ENCODE results near the gene DUS4L. TPM values are rescaled to one million over a fixed set of nuclear protein-coding genes. Genes with fewer than 3 reads are reported as not detected.

Gene DUS4L
- total RNA-seq, 1 experiment from 2014 or later, result 12.6 TPM

DNA sequence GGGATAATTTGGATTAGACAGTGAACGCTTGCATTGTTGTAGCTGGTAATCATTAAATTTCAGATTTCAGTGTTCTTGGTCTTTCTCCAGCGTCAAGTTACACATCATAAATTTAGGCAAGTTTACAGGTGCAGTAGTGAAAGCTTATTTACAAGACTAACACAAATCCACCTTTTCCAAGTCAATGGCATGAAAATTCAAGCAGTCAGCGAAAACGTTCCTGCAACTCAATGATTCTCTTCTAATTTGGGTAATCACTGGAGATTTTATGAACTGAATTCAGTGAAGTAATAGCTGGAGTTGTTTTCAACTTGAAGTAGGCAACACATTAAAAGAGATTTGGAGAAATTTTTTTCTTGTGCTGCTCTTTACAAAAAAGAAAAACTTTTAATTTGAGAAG lies 34.2 kb downstream of the DUS4L start:
- DNase-seq (ENCODE audit: low spot score), result no peak
- TF ChIP-seq EZH2 (IDR thresholded peaks at IDR 0.05; ENCODE audit: borderline replicate concordance, low read depth, low read length, poor library complexity, severe bottlenecking), result no peak
- TF ChIP-seq, protein P1, sequence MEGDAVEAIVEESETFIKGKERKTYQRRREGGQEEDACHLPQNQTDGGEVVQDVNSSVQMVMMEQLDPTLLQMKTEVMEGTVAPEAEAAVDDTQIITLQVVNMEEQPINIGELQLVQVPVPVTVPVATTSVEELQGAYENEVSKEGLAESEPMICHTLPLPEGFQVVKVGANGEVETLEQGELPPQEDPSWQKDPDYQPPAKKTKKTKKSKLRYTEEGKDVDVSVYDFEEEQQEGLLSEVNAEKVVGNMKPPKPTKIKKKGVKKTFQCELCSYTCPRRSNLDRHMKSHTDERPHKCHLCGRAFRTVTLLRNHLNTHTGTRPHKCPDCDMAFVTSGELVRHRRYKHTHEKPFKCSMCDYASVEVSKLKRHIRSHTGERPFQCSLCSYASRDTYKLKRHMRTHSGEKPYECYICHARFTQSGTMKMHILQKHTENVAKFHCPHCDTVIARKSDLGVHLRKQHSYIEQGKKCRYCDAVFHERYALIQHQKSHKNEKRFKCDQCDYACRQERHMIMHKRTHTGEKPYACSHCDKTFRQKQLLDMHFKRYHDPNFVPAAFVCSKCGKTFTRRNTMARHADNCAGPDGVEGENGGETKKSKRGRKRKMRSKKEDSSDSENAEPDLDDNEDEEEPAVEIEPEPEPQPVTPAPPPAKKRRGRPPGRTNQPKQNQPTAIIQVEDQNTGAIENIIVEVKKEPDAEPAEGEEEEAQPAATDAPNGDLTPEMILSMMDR (conservative IDR thresholded peaks at IDR 0.05; ENCODE audit: low read depth, low read length), result no peak
- no peaks in the 10 kb centered on the region for H3K4me1 ChIP-seq (ENCODE audit: insufficient read depth, low read length, poor library complexity, severe bottlenecking)
- intact Hi-C loops (cut with micrococcal nuclease; ENCODE audit: unreplicated experiment), result no loop called here
- no peaks in the 10 kb centered on the region for H3K27me3 ChIP-seq (replicated peaks; ENCODE audit: insufficient read depth, low read depth, low read length, poor library complexity)
- H3K9me3 ChIP-seq (ENCODE audit: low read depth, low read length, poor library complexity, severe bottlenecking), result no peaks in the 10 kb centered on the region
- ChIA-PET POLR2A (ENCODE audit: low non-redundant PET) (no interaction called here), CTCF (no interaction called here)
- BruUV-seq (replicated peaks), result no TSS peak
- no peak overlapping the region for H3K4me3 ChIP-seq (ENCODE audit: low read depth, low read length, poor library complexity, severe bottlenecking)
- no peaks in the 10 kb centered on the region for H3K36me3 ChIP-seq (ENCODE audit: insufficient read depth, low read length, poor library complexity, severe bottlenecking)
- H3K27ac ChIP-seq (ENCODE audit: low read depth, low read length, poor library complexity, severe bottlenecking), result no peak overlapping the region

DNA sequence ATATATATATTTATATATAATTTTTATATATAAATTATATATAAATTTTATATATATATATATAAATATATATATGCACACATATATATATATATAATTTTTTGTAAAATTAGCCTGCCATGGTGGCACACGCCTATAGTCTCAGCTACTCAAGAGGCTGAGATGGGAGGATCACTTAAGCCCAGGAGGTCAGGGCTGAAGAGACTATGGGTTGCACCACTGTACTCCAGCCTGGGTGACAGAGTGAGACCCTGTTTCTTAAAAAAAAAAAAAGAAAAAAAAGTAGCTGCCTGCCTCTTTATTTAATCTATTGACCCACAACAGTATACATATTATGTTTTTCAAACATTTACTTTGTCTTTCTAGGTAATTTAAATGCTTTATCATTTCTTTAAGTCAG lies 35.5 kb downstream of the DUS4L start:
- no TSS peak for BruUV-seq (replicated peaks)
- no peaks in the 10 kb centered on the region for H3K4me1 ChIP-seq (ENCODE audit: insufficient read depth, low read length, poor library complexity, severe bottlenecking)
- intact Hi-C loops (cut with micrococcal nuclease; ENCODE audit: unreplicated experiment), result no loop called here
- H3K27ac ChIP-seq (ENCODE audit: low read depth, low read length, poor library complexity, severe bottlenecking), result no peak overlapping the region
- TF ChIP-seq, protein P1 (conservative IDR thresholded peaks at IDR 0.05; ENCODE audit: low read depth, low read length), result no peak
- no peak for TF ChIP-seq EZH2 (IDR thresholded peaks at IDR 0.05; ENCODE audit: borderline replicate concordance, low read depth, low read length, poor library complexity, severe bottlenecking)
- CTCF ChIA-PET, result no interaction called here
- no peaks in the 10 kb centered on the region for H3K36me3 ChIP-seq (ENCODE audit: insufficient read depth, low read length, poor library complexity, severe bottlenecking)
- no peak overlapping the region for H3K4me3 ChIP-seq (ENCODE audit: low read depth, low read length, poor library complexity, severe bottlenecking)
- no peaks in the 10 kb centered on the region for H3K27me3 ChIP-seq (replicated peaks; ENCODE audit: insufficient read depth, low read depth, low read length, poor library complexity)
- POLR2A ChIA-PET (ENCODE audit: low non-redundant PET), result no interaction called here
- no peak for DNase-seq (ENCODE audit: low spot score)
- H3K9me3 ChIP-seq (ENCODE audit: low read depth, low read length, poor library complexity, severe bottlenecking), result no peaks in the 10 kb centered on the region

DNA sequence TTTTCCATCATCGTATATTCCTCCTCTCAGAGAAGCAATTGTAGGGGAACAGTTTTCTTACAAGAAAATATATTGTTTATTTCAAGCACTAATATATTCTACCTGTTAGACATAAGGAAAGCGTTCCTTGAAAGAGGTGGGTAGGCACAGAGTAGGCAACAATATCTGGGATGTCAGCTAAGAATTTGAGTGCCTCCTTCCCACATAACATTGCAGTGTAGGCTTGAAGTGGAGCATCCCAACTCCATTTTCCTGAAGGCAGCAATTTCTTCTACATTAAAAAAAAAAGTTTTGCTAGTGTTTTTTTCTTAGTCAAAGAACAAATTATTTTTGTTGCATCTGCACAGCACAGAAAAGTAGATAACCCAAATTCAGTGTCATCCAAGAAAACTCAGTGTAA lies 37.0 kb downstream of the DUS4L start:
- no peak overlapping the region for H3K27ac ChIP-seq (ENCODE audit: low read depth, low read length, poor library complexity, severe bottlenecking)
- ChIA-PET POLR2A (ENCODE audit: low non-redundant PET) (no interaction called here), CTCF (no interaction called here)
- intact Hi-C loops (cut with micrococcal nuclease; ENCODE audit: unreplicated experiment), result no loop called here
- H3K36me3 ChIP-seq (ENCODE audit: insufficient read depth, low read length, poor library complexity, severe bottlenecking), result no peaks in the 10 kb centered on the region
- H3K4me1 ChIP-seq (ENCODE audit: insufficient read depth, low read length, poor library complexity, severe bottlenecking), result no peaks in the 10 kb centered on the region
- no peak for DNase-seq (ENCODE audit: low spot score)
- TF ChIP-seq, protein P1 (conservative IDR thresholded peaks at IDR 0.05; ENCODE audit: low read depth, low read length), result no peak
- no peak for TF ChIP-seq EZH2 (IDR thresholded peaks at IDR 0.05; ENCODE audit: borderline replicate concordance, low read depth, low read length, poor library complexity, severe bottlenecking)
- H3K4me3 ChIP-seq (ENCODE audit: low read depth, low read length, poor library complexity, severe bottlenecking), result no peak overlapping the region
- no peaks in the 10 kb centered on the region for H3K27me3 ChIP-seq (replicated peaks; ENCODE audit: insufficient read depth, low read depth, low read length, poor library complexity)
- BruUV-seq (replicated peaks), result no TSS peak
- H3K9me3 ChIP-seq (ENCODE audit: low read depth, low read length, poor library complexity, severe bottlenecking), result no peaks in the 10 kb centered on the region
